ENCODE data around the gene ABCC1.
"Not testable (repeated sequence)": the region's sequence is repeated elsewhere in the genome, so short reads cannot be mapped to it uniquely, and the experiment has no call there.

Gene ABCC1

GRCh38 chr16:15967655-15968315 is 18.4 kb downstream of the ABCC1 start:
- DNase-seq (ENCODE audit: low read depth), result no peak

GRCh38 chr16:15970202-15970601 is 20.8 kb downstream of the ABCC1 start:
- no peak for DNase-seq (ENCODE audit: low read depth)

GRCh38 chr16:15970743-15971439 is 21.5 kb downstream of the ABCC1 start:
- no peak for DNase-seq (ENCODE audit: low read depth)

- DNase-seq (ENCODE audit: low read depth), result no peak
Observed at GRCh38 chr16:15971440-15971815, 22.0 kb downstream of the ABCC1 start.

DNA sequence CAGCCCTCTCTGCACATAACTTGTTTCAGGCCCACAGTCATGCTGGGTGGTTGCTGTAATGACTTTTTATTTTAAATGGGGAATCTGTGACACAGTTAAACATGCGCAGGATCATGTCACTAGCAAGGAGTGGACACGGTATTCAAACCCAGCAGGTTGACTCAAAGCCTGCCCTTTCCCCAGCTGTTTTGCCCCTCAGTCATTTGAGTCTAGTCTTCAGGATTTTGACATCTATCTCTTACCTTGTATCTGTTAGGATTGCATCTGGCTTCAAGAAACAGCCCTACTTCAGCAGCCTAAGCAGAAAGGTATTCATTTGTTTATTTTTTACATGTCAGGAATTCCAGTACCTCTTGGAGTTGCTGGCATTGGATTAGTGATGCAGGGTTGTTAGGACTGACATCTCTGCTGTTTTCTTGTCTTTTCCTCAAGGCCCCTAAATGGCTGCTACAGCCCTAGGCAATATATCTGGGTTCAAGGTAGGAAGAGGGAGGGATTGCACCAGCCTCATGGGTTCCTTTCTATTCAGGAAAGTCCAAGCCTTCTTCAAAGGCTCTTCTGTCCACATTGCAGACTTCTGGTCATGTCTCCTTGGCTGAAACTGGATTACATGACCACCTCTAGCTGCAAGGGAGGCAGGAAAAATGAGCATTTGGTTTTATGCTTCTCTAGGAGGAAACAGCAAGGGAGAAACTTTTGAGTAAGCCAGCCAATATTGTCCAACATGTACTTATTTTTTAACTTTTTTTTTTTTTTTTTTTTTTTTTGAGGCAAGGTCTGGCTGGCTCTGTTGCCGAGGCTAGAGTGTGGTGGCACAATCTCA is 22.8 kb downstream of the ABCC1 start:
- no peak for DNase-seq (ENCODE audit: low read depth)

DNA sequence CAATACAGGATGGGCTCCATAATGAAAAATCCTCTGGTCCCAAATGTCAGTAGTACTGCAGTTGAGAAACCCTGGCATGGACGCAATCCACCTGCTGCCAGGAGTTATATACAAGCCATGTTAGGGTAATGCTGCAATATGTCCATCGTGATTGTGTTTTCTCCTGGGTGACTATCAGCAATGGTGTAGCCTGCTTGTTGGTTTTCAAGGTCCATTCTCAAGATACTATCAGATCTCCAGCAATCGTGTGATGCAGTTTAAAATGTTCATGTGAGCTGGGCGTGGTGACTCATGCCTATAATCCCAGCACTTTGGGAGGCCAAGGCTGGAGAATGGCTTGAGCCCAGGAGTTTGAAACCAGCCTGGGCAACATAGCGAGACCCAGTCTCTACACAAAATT is 24.0 kb downstream of the ABCC1 start:
- DNase-seq (ENCODE audit: low read depth), result no peak

GRCh38 chr16:15974057-15974456 is 24.6 kb downstream of the ABCC1 start:
- no peak for DNase-seq (ENCODE audit: low read depth)

- no peak for DNase-seq (ENCODE audit: low read depth)
Observed at GRCh38 chr16:15975172-15975571, 25.8 kb downstream of the ABCC1 start.

GRCh38 chr16:15976225-15976812 is 26.9 kb downstream of the ABCC1 start:
- no peak for DNase-seq (ENCODE audit: low read depth)

GRCh38 chr16:15976929-15977637 is 27.7 kb downstream of the ABCC1 start:
- DNase-seq (ENCODE audit: low read depth), result no peak

DNA sequence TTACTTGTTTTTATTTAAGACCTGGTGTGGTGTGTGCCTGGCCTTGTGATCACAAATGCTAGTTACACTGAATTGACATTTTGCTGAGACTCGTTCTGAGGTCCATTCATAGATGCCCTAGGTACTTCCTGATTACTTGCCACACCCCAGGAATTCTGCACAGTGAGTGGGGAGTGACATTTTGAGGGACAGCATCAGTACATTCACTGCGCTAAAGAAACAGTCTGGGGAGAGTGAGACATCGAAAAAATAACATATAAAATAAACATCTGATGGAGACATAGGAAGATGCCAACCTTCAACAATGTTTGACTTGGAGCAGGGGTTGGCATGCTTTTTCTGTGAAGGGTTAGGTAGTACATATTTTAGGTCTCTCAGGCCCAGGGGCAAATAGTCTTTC is 30.4 kb downstream of the ABCC1 start:
- DNase-seq (ENCODE audit: low read depth), result no peak

GRCh38 chr16:15980329-15980728 is 30.9 kb downstream of the ABCC1 start:
- no peak for DNase-seq (ENCODE audit: low read depth)

DNA sequence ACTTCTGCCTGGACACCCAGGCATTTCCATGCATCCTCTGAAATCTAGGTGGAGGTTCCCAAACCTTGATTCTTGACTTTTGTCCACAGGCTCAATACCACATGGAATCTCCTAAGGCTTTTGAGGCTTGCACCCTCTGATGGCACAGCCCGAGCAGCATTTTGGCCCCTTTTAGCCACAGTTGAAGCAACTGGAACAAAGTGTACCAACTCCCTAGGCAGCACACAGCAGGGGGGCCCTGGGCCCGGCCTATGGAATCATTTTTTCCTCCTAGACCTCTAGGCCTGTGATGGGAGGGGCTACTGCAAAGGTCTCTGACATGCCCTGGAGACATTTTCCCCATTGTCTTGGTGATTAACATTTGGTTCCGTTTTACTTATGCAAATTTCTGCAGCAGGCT is 32.0 kb downstream of the ABCC1 start:
- DNase-seq (ENCODE audit: low read depth), result no peak

DNA sequence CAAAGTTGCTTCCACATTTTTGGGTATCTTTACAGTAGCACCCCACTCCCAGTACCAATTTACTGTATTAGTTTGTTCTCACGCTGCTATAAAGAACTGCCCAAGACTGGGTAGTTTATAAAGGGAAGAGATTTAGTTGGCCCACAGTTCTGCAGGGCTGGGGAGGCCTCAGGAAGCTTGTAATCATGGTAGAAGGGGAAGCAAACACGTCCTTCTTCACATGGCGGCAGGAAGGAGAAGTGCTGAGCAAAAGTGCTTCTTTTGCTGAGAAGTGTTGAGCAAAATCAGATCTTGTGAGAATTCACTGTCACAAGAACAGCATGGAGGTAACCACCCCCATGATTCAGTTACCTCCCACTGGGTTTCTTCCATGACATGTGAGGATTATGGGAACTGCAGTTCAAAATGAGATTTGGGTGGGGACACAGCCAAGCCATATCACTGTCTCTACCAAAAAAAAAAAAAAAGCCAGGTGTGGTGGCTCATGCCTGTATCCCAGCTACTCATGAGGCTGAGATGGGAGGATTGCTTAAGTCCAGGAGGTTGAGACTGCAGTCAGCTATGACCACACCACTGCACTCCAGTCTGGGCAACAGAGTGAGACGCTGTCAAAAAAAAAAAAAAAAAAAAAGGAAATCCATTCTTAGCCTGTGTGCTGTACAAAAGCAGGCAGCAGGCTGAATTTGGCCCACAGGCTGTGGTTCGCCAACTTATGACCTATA is 32.9 kb downstream of the ABCC1 start:
- not testable (repeated sequence) for DNase-seq (ENCODE audit: low read depth)

DNA sequence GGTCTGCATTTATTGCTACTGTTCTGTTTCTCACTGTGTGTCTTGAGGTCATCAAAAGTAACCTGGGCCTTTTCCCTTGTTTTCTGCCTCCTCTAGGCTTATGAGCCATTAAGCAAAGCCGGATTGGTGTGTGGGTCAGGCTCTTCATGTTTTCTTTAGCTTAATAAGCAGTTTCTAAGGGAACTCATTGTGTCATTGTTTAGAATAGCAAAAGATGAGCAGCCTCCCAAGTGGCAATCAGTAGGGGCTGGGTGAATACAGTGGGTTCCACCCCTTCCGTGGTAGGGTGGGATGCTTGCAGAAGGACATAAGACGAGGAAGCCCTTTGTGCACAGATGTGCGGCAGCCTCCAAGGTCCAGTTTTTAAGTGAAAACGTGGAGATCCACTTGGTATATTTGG is 34.5 kb downstream of the ABCC1 start:
- DNase-seq (ENCODE audit: low read depth), result no peak

- no peak for DNase-seq (ENCODE audit: low read depth)
Observed at GRCh38 chr16:15985144-15985543, 35.7 kb downstream of the ABCC1 start.

GRCh38 chr16:15986261-15986660 is 36.8 kb downstream of the ABCC1 start:
- no peak for DNase-seq (ENCODE audit: low read depth)

DNA sequence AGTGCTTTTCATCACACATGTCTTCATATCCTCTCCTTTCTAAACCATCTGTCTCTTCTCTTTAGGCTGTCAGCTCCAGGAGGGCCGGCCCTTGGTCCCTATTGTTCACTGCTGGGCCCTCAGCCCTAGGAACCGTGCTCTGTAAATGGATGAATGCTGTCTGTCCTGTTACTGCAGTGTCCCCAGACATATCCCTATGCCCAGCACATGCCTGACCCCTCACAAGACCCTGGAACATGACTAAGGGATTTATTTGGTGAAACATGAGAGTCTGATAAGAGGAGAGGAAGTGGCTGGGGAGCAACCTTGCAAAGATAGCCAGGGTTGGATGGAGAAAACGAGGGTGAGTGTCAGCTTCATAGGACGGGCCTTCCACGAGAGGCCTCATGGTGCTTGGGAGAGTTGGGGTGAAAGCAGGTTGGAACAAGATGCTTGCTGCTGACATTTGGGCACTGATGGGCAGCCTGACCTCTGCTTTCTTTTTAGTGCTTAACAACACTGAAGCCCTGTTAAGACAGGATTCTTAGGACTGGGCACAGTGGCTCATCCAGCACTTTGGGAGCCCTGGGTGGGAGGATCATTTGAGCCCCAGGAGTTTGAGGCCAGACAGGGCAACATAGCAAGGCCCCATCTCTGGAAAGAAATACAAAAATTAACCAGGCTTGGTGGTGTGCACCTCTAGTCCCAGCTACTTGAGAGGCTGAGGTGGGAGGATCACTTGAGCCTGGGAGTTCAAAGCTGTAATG is 39.0 kb downstream of the ABCC1 start:
- DNase-seq (ENCODE audit: low read depth), result no peak

DNA sequence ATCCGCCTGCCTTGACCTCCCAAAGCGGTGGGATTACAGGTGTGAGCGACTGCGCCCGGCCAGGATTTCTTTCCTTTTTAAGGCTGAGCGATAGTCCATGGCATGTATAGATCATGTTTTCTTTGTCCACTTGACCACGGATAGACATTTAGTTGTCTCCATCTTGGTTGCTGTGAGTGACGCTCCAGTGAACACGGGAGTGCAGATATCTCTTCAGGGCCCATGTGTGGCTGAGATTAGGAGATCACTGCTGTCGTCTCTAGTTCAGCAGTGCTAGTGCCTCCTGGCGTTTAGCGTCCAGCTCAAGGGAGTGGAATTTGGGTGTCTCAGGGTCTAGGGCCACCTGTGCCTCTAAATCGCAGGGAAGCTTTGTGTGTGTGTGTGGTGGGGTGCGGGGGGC is 41.5 kb downstream of the ABCC1 start:
- no peak for DNase-seq (ENCODE audit: low read depth)

GRCh38 chr16:15993128-15993527 is 43.7 kb downstream of the ABCC1 start:
- DNase-seq (ENCODE audit: low read depth), result no peak

DNA sequence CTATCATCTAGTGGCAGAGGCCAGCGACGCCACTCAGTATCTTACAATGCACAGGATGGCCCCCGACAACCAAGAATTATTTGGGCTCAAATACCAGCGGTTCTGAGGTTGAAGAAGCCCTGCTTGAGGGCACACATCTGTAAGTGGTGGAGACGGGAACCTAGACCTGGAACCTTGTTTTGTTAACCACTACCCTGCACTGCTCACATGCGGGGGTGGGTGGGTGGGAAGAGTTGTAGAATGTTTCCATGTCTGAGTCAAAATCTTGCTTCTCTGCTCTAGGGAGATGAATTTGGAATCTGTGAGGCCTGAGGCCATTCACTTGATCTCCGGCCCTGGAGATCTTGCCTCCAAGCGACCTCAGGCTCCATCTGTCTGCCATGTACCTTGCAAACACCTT is 44.1 kb downstream of the ABCC1 start:
- no peak for DNase-seq (ENCODE audit: low read depth)
